GM10266 (cell line): Measurements from ENCODE around the gene LRP2.

Experiments
- DNase-seq: peaks from one replicate; pipeline ENCODE4 v3.0.0; 2012; ENCODE audit errors: extremely low spot score
- TF ChIP-seq, protein P1 (sequence below): IDR thresholded peaks from 2 replicates; pipeline ENCODE4 v1.5.1; 2012; ENCODE audit warnings: mild to moderate bottlenecking, low read depth; ENCODE audit not compliant: control insufficient read depth, insufficient read depth; ENCODE audit errors: missing control alignments

Gene LRP2

DNA sequence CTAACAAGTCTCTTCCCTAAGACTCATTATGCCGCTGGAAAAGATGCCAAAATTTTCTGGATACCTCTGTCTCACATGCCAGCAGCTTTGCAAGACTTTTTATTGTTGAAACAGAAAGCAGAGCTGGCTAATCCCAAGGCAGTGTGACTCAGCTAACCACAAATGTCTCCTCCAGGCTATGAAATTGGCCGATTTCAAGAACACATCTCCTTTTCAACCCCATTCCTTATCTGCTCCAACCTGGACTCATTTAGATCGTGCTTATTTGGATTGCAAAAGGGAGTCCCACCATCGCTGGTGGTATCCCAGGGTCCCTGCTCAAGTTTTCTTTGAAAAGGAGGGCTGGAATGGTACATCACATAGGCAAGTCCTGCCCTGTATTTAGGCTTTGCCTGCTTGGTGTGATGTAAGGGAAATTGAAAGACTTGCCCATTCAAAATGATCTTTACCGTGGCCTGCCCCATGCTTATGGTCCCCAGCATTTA is 266.7 kb downstream of the LRP2 start:
- DNase-seq = no peak
- TF ChIP-seq, protein P1, sequence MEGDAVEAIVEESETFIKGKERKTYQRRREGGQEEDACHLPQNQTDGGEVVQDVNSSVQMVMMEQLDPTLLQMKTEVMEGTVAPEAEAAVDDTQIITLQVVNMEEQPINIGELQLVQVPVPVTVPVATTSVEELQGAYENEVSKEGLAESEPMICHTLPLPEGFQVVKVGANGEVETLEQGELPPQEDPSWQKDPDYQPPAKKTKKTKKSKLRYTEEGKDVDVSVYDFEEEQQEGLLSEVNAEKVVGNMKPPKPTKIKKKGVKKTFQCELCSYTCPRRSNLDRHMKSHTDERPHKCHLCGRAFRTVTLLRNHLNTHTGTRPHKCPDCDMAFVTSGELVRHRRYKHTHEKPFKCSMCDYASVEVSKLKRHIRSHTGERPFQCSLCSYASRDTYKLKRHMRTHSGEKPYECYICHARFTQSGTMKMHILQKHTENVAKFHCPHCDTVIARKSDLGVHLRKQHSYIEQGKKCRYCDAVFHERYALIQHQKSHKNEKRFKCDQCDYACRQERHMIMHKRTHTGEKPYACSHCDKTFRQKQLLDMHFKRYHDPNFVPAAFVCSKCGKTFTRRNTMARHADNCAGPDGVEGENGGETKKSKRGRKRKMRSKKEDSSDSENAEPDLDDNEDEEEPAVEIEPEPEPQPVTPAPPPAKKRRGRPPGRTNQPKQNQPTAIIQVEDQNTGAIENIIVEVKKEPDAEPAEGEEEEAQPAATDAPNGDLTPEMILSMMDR = no peak

DNA sequence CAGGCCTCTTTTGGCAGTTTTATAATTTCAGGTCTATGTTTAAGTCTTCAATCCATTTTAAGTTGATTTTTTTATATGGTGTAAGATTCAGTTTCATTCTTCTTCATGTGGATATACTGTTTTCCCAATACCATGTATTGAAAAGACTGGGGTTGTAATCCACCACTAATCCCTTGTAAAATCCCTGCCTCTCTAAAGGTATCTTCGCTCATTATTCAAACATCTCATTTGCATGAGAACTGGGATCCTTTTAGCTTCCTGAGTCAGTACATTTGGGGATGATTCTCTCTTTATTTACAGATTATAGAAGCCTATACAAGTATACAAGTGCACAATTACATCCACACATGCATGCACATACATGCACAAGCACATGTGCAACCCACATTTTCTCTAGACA is 267.7 kb downstream of the LRP2 start:
- no peak for DNase-seq
- TF ChIP-seq, protein P1 = no peak

DNA sequence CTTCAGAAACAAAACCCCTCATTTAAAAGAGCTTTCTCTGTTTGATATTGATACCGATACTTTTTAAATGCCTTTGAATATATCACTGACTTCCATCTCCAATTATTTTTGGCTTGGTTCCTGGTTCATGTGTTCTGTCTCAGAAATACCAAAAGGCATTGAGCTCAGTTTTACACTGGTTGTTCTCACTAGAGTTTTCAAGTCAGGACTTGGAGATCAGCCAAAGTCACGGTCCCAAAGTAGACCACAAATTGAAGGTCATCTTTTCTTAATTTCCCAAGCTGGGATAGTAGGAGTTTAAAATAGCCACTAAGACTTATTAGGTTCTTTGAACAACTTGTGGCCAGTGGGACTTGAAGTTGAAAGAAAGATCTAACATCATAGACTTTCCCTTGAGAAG is 268.8 kb downstream of the LRP2 start:
- DNase-seq = no peak
- TF ChIP-seq, protein P1 = no peak

DNA sequence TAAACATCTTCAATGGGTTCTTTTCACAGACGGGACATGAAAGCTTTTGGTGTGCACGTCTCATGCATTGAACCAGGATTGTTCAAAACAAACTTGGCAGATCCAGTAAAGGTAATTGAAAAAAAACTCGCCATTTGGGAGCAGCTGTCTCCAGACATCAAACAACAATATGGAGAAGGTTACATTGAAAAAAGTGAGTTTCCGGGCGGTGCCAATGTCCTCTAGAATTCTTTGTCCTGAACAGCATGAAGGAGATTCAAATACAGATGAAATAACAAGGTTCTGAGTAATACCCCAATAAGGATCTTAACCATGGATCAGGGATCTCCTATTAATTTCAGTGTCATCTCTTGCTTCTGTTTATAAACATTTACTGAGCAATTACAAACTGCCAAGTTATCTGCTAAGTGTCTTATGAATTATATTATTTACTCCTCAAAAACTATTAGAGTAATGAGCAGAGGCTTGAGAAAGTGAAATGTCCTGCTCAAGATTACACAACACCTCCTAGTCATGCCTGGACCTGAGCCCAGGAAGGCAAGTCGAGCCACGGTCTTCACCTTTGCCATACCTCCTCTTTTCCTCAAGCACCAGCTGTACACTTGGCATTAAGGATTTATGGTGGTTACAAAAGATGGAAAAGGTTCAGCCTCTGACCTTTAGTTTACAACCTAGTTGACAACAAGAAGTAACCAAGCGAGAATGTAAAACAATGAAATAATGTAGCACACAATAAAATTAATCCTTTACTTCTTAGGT is 270.4 kb downstream of the LRP2 start:
- TF ChIP-seq, protein P1 = no peak
- no peak for DNase-seq

DNA sequence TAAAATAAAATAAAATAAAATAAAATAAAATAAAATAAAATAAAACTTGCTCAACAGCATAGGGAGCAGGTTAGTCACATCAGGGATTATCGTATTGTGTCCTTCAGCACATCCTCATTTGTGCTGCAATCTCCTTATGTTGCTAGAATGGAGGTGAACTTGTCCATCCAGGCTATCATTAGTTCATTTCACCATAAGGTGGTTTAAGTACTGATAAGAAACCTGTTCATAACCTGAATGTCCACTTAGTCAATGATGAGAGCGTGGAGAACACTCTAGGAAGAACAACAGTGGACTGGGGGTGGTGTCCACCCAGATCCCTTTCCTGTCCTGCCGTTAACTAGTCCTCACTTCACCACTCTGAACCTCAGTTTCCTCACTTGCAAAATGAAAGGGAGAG is 271.1 kb downstream of the LRP2 start:
- TF ChIP-seq, protein P1 = no peak

DNA sequence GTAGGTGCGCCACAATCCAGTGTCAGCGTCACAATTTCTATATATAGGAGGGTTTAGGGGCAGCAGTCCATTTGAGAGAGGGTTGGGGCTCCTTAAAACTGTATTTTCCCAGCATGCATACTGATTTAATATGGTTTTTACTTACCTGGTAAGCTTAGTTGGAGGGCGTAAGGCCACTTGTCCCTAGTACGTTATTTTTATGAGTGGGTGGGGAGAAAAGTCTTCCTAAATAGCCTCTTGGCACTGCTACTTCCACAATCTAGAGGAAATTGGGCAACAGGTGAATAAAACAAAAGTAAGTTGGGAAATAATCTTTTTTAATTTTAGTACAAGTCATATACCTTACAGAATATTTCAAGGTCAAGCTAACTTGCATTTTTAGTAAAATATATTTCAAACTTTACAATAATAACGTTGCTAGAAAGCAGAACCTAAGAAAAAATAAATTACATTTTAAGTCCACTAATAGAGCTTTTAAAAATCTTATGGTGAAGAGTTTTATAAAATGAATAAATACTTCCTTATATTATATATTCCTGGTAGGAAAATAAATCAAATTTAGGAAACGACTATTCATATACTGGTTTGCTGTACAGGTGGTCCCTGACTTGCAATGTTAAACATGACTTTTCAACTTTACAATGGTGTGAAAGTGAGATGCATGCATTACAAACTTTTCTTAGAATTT is 272.1 kb downstream of the LRP2 start:
- TF ChIP-seq, protein P1 = no peak
- DNase-seq = no peak

More for the DNA sequence above, 271.1 kb downstream of the LRP2 start:
- DNase-seq = no peak

DNA sequence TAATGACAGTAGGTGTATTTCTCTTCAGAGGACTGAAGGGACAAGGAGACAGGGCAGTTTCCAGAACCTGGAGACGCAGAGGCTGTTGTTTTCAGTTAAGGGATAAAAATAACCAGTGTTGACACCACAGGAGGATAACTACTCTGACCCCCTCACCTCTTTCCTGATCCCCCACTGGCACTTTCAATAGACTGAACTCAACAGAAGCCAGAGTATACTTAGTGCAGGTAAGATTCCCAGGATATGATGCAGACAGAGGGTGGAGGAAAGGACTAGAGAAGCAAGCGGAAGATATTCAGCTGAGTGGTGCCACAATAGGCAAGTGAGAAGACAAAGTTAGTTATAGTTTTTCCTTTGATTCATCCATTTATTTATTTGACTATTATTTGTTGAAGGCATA is 273.2 kb downstream of the LRP2 start:
- TF ChIP-seq, protein P1 = no peak
- DNase-seq = no peak
